Gastrocnemius medialis (tissue), 4 donors: Measurements from ENCODE around the gene B9D2. TPM values are rescaled to one million over a fixed set of nuclear protein-coding genes. Genes with fewer than 3 reads are reported as not detected.

ENCODE experiments used
- ATAC-seq, 2 donors: fragments of 150-250 bp; one replicate each; pipeline ENCODE4 v1.9.1; 2016
- DNase-seq, 2 donors: peaks; one replicate each; pipeline ENCODE4 v3.0.0-alpha.2; 2019
- H3K27ac ChIP-seq, 4 donors: fragments of 200-600 bp; sonication (generic); 1 replicate in 1 of 4; 2 replicates in 3 of 4; pipeline ENCODE4 v1.5.1; 2016 to 2018; ENCODE audit warnings: mild to moderate bottlenecking in 2 of 4, moderate library complexity in 1 of 4
- H3K27me3 ChIP-seq, 3 donors: fragments of 200-600 bp; sonication (generic) in 2 of 3; 1 replicate in 1 of 3; 2 replicates in 2 of 3; pipeline versions ENCODE4 v1.5.1 to v1.6.0; 2016 to 2019; ENCODE audit warnings: mild to moderate bottlenecking in 1 of 3, moderate library complexity in 1 of 3
- H3K36me3 ChIP-seq, 2 donors: fragments of 200-600 bp; sonication (generic) in 1 of 2; one replicate each; pipeline ENCODE4 v1.5.1; 2017 to 2018
- H3K4me1 ChIP-seq, 2 donors: fragments of 200-600 bp; sonication (generic) in 1 of 2; one replicate each; pipeline ENCODE4 v1.5.1; 2016 to 2017; ENCODE audit warnings: mild to moderate bottlenecking in 2 of 2
- H3K4me3 ChIP-seq, 4 donors: fragments of 200-600 bp; sonication (generic) in 3 of 4; 1 replicate in 1 of 4; 2 replicates in 3 of 4; pipeline ENCODE4 v1.5.1; 2016 to 2019; ENCODE audit warnings: mild to moderate bottlenecking in 2 of 4
- H3K9me3 ChIP-seq, 3 donors: fragments of 200-600 bp; sonication (generic) in 2 of 3; 1 replicate in 1 of 3; 2 replicates in 2 of 3; pipeline ENCODE4 v1.5.1; 2016 to 2019
- CTCF ChIP-seq, 5 experiments: fragments of 450-650 bp in 3 of 5; fragments of 200-600 bp in 2 of 5; sonication (generic) in 2 of 5; IDR thresholded peaks in 4 of 5; conservative IDR thresholded peaks in 1 of 5; 1 replicate in 4 of 5; 2 replicates in 1 of 5; pipeline ENCODE4 v1.5.1; 2016 to 2019; ENCODE audit warnings: antibody characterized with exemption in 5 of 5, mild to moderate bottlenecking in 3 of 5, moderate library complexity in 3 of 5
- POLR2A ChIP-seq, 2 donors: fragments of 450-650 bp; IDR thresholded peaks; one replicate each; pipeline ENCODE4 v1.6.1; 2017; ENCODE audit warnings: antibody characterized with exemption in 2 of 2, mild to moderate bottlenecking in 2 of 2, moderate library complexity in 2 of 2
- in situ Hi-C, 4 donors: fragments of 200-750 bp; cut with MboI; loops; one replicate each; pipeline versions ENCODE4 v1.15.0 to v1.8.0; 2017; ENCODE audit warnings: low sequenced_read_pairs in 4 of 4
- intact Hi-C: fragments of 100-400 bp; cut with DNase I; formaldehyde crosslinking; loops from one replicate; pipeline ENCODE4 v1.15.1; 2023; ENCODE audit warnings: low total_unique reads
- total RNA-seq, 4 donors: library from RNA; depleted of rRNA; stranded (reverse); fragments of >200 nt; gene quantifications; one replicate each; pipeline versions ENCODE4 v1.1.0 to v1.2.3, GENCODE V29; 2016

Gene B9D2
- total RNA-seq, 4 donors from 2014 or later = 2.6 to 6.9 (median 4.5) TPM

GRCh38 chr19:41344162-41344561, 19.8 kb downstream of the B9D2 start:
- TF ChIP-seq POLR2A (IDR thresholded peaks at IDR 0.05) = no peak
- TF ChIP-seq CTCF (IDR thresholded peaks at IDR 0.05 in 4 of 5, conservative IDR thresholded peaks at IDR 0.05 in 1 of 5) = no peak
- ATAC-seq (no peak), DNase-seq (no peak)
- no peak overlapping the region for H3K4me3 ChIP-seq
- no peaks in the 10 kb centered on the region for H3K9me3 ChIP-seq
- H3K27ac ChIP-seq = no peak overlapping the region
- in situ Hi-C loops = no loop called here
- intact Hi-C loops = no loop called here
- no peaks in the 10 kb centered on the region for H3K4me1 ChIP-seq
- H3K36me3 ChIP-seq = peaks cover 0 to 4% of the 10 kb centered on the region in 2 donors
- peaks cover 0 to 3% (median 0%) of the 10 kb centered on the region in 3 donors for H3K27me3 ChIP-seq

GRCh38 chr19:41341669-41342490, 22.1 kb downstream of the B9D2 start:
- H3K36me3 ChIP-seq = peaks cover 0 to 4% of the 10 kb centered on the region in 2 donors
- no peak for ATAC-seq
- no peaks in the 10 kb centered on the region for H3K9me3 ChIP-seq
- in situ Hi-C loops = no loop called here
- no peak overlapping the region for H3K4me3 ChIP-seq
- no peak overlapping the region for H3K27ac ChIP-seq
- H3K4me1 ChIP-seq = no peaks in the 10 kb centered on the region
- DNase-seq = no peak
- intact Hi-C loops = no loop called here
- no peak for TF ChIP-seq POLR2A (IDR thresholded peaks at IDR 0.05)
- TF ChIP-seq CTCF (IDR thresholded peaks at IDR 0.05 in 4 of 5, conservative IDR thresholded peaks at IDR 0.05 in 1 of 5) = no peak
- H3K27me3 ChIP-seq = no peaks in the 10 kb centered on the region

GRCh38 chr19:41339936-41340335, 24.0 kb downstream of the B9D2 start:
- TF ChIP-seq POLR2A (IDR thresholded peaks at IDR 0.05) (no peak), CTCF (IDR thresholded peaks at IDR 0.05 in 4 of 5, conservative IDR thresholded peaks at IDR 0.05 in 1 of 5) (no peak)
- in situ Hi-C loops (no loop called here), intact Hi-C loops (no loop called here)
- H3K4me3 ChIP-seq = no peak overlapping the region
- no peaks in the 10 kb centered on the region for H3K4me1 ChIP-seq
- H3K9me3 ChIP-seq = no peaks in the 10 kb centered on the region
- ATAC-seq = no peak
- H3K27ac ChIP-seq = no peak overlapping the region
- H3K36me3 ChIP-seq = peaks cover 0 to 4% of the 10 kb centered on the region in 2 donors
- no peak for DNase-seq
- no peaks in the 10 kb centered on the region for H3K27me3 ChIP-seq

GRCh38 chr19:41335467-41335866, 28.5 kb downstream of the B9D2 start:
- H3K36me3 ChIP-seq = no peaks in the 10 kb centered on the region
- intact Hi-C loops (no loop called here), in situ Hi-C loops (no loop called here)
- H3K27ac ChIP-seq = no peak overlapping the region
- no peak for ATAC-seq
- no peaks in the 10 kb centered on the region for H3K27me3 ChIP-seq
- no peak for TF ChIP-seq CTCF (IDR thresholded peaks at IDR 0.05 in 4 of 5, conservative IDR thresholded peaks at IDR 0.05 in 1 of 5)
- no peak for TF ChIP-seq POLR2A (IDR thresholded peaks at IDR 0.05)
- no peaks in the 10 kb centered on the region for H3K9me3 ChIP-seq
- H3K4me1 ChIP-seq = no peaks in the 10 kb centered on the region
- no peak overlapping the region for H3K4me3 ChIP-seq
- DNase-seq = no peak
